Non-pigmented ciliary epithelial cell (primary cell): ENCODE measurements around the gene THBS4.

Experiments used
- DNase-seq: peaks from one replicate; pipeline ENCODE4 v3.0.0-alpha.2; 2010; ENCODE audit warnings: low read depth

The THBS4 gene

GRCh38 chr5:80048084-80048780, 13.1 kb downstream of the THBS4 start:
- no peak for DNase-seq

- no peak for DNase-seq
Measured at GRCh38 chr5:80052464-80052863, 17.3 kb downstream of the THBS4 start.

GRCh38 chr5:80054682-80055081, 19.5 kb downstream of the THBS4 start:
- DNase-seq: no peak

- no peak for DNase-seq
Measured at GRCh38 chr5:80055491-80056170, 20.5 kb downstream of the THBS4 start.

GRCh38 chr5:80057099-80057498, 22.0 kb downstream of the THBS4 start:
- no peak for DNase-seq

GRCh38 chr5:80057921-80058320, 22.8 kb downstream of the THBS4 start:
- DNase-seq: no peak

- no peak for DNase-seq
Measured at GRCh38 chr5:80059354-80059980, 24.3 kb downstream of the THBS4 start.

- DNase-seq: no peak
Measured at GRCh38 chr5:80060966-80061365, 25.8 kb downstream of the THBS4 start.

GRCh38 chr5:80061547-80061946, 26.4 kb downstream of the THBS4 start:
- DNase-seq: no peak

GRCh38 chr5:80064124-80064523, 29.0 kb downstream of the THBS4 start:
- DNase-seq: no peak

GRCh38 chr5:80067016-80067415, 31.9 kb downstream of the THBS4 start:
- no peak for DNase-seq

- DNase-seq: no peak
Measured at GRCh38 chr5:80067531-80068245, 32.5 kb downstream of the THBS4 start.

- no peak for DNase-seq
Measured at GRCh38 chr5:80068246-80068636, 33.1 kb downstream of the THBS4 start.

- DNase-seq: no peak
Measured at GRCh38 chr5:80068775-80069174, 33.6 kb downstream of the THBS4 start.

GRCh38 chr5:80069251-80069800, 34.2 kb downstream of the THBS4 start:
- no peak for DNase-seq

- no peak for DNase-seq
Measured at GRCh38 chr5:80069918-80070318, 34.8 kb downstream of the THBS4 start.

- DNase-seq: no peak
Measured at GRCh38 chr5:80070338-80071056, 35.3 kb downstream of the THBS4 start.

- DNase-seq: no peak
Measured at GRCh38 chr5:80071510-80072021, 36.4 kb downstream of the THBS4 start.

GRCh38 chr5:80072103-80073073, 37.2 kb downstream of the THBS4 start:
- no peak for DNase-seq
